HG03575 (cell line): Measurements from ENCODE around the gene DMRTC2.

ENCODE experiments used
- ATAC-seq: cut with Tn5 transposase; IDR thresholded peaks from one replicate; pipeline ENCODE4 v1.9.1; 2021; ENCODE audit not compliant: unreplicated experiment, insufficient number of reproducible peaks, low FRiP score; ENCODE audit errors: extremely low read depth

Gene DMRTC2

GRCh38 chr19:41845001-41845050, at the start of gene DMRTC2:
Gene DMRTC2, plus strand, starts transcription at chr19:41845042. Its CDS starts 2,387 bp downstream, at chr19:41847429.
- no peak for ATAC-seq

- no peak for ATAC-seq
Measured at GRCh38 chr19:41796362-41796761, 48.5 kb upstream of the DMRTC2 start, which contains the start of gene CEACAM3. Gene CEACAM3, plus strand, starts transcription at chr19:41796587. Its CDS starts 91 bp downstream, at chr19:41796678.

- ATAC-seq, result no peak
Measured at GRCh38 chr19:41796901-41797300, 47.9 kb upstream of the DMRTC2 start.

- ATAC-seq, result no peak
Measured at GRCh38 chr19:41799444-41800000, 45.3 kb upstream of the DMRTC2 start.

- ATAC-seq, result no peak
Measured at GRCh38 chr19:41801031-41801430, 43.8 kb upstream of the DMRTC2 start.

- no peak for ATAC-seq
Measured at GRCh38 chr19:41801792-41802211, 43.0 kb upstream of the DMRTC2 start.

- no peak for ATAC-seq
Measured at GRCh38 chr19:41802770-41803169, 42.1 kb upstream of the DMRTC2 start.

- ATAC-seq, result no peak
Measured at GRCh38 chr19:41804336-41804735, 40.5 kb upstream of the DMRTC2 start.

GRCh38 chr19:41807176-41807575, 37.7 kb upstream of the DMRTC2 start:
- ATAC-seq, result no peak

- ATAC-seq, result no peak
Measured at GRCh38 chr19:41808663-41809566, 35.9 kb upstream of the DMRTC2 start.

- ATAC-seq, result no peak
Measured at GRCh38 chr19:41810301-41810700, 34.5 kb upstream of the DMRTC2 start.

GRCh38 chr19:41811036-41811435, 33.8 kb upstream of the DMRTC2 start:
- ATAC-seq, result no peak

GRCh38 chr19:41811981-41812380, 32.9 kb upstream of the DMRTC2 start:
- ATAC-seq, result no peak

GRCh38 chr19:41813911-41814310, 30.9 kb upstream of the DMRTC2 start:
- no peak for ATAC-seq

- no peak for ATAC-seq
Measured at GRCh38 chr19:41815301-41815700, 29.5 kb upstream of the DMRTC2 start.

GRCh38 chr19:41816761-41817160, 28.1 kb upstream of the DMRTC2 start:
- ATAC-seq, result no peak

GRCh38 chr19:41821003-41821735, 23.7 kb upstream of the DMRTC2 start:
- no peak for ATAC-seq

- ATAC-seq, result no peak
Measured at GRCh38 chr19:41837981-41838708, 6.7 kb upstream of the DMRTC2 start.

- ATAC-seq, result no peak
Measured at GRCh38 chr19:41839211-41839610, 5.6 kb upstream of the DMRTC2 start.

GRCh38 chr19:41843371-41843770, 1.5 kb upstream of the DMRTC2 start:
- no peak for ATAC-seq
